ENCODE data around the gene SRGAP2. TPM values are rescaled to one million over a fixed set of nuclear protein-coding genes. Genes with fewer than 3 reads are reported as not detected.
"Not testable (repeated sequence)": the region's sequence is repeated elsewhere in the genome, so short reads cannot be mapped to it uniquely, and the experiment has no call there.

Gene SRGAP2
- polyA plus RNA-seq (2013, experiment 1 of 2), result 17.6 TPM
- polyA plus RNA-seq (2013, experiment 2 of 2), result 17.1 TPM

DNA sequence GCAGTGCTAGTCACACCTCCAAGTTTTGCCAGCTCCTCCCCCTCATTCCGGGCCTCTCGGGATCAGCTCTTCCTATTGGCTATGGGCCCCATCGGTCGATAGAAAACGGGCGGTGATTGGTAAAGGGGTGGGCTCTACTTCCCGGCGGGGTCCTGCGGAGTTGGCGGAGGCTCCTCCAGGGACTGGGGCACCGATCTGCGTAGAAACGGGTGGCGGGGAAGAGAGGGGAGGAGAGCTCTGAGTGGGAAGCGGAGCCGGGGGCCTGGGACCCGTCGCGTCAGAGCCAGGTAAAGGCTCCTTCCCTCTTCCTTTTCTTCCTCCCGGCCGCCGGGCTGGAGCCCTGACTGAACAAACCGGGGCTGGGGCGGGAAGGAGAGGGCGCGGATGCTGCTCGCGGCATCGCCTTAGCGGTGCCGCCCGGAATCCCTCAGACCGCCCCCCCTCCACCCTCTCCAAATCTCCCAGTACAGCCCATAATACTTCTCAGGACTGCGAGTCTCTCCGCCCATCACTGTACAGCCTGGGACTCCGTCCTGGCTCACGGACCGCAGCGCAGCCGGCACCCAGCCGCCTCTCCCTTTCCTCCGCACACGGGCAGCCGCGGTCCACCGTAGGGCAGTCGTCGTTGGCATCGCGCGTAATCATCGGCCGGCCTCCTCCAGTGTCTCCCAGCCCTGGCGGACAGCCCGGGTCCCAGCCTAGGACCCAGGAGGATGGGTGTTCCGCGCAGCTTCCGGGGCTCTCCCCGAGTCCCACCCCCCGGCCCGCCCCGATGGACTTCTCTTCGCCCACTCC is at the start of gene SRGAP2:
SRGAP2 (plus strand) TSS at position 178 of the 795 bp plus-strand sequence. CDS start 2,430 bp downstream, outside the sequence.
- H3K4me2 ChIP-seq (ENCODE audit: low read length); H3K79me1 ChIP-seq (ENCODE audit: low read length); H3K4me3 ChIP-seq (ENCODE audit: low read length); H2BK5ac ChIP-seq (ENCODE audit: low read length); H4K5ac ChIP-seq (ENCODE audit: low read length); H3K79me2 ChIP-seq (ENCODE audit: control insufficient read depth, insufficient read depth, low read length); H3K36me3 ChIP-seq (ENCODE audit: control insufficient read depth, insufficient read depth, low read length); H3K4me1 ChIP-seq (ENCODE audit: control insufficient read depth, low read depth, low read length); H3K27me3 ChIP-seq (ENCODE audit: insufficient read depth, low read length, poor library complexity); H3K56ac ChIP-seq (ENCODE audit: low read length); H3K23ac ChIP-seq (ENCODE audit: low read length); H4K8ac ChIP-seq (ENCODE audit: low read depth, low read length); H2BK120ac ChIP-seq (ENCODE audit: low read depth, low read length); H2AK5ac ChIP-seq (ENCODE audit: low read length); H3K4ac ChIP-seq (ENCODE audit: low read depth, low read length); H2BK15ac ChIP-seq (replicated peaks; ENCODE audit: low read depth); H3K18ac ChIP-seq (ENCODE audit: low read length); H3K27ac ChIP-seq (ENCODE audit: low read depth, low read length): not testable (repeated sequence)
- peak within 1 kb of the TSS; percentile 26 for H3K9ac ChIP-seq (ENCODE audit: low read length)
- peak; percentile 54 for DNase-seq
- WGBS (ENCODE audit: extremely low coverage, insufficient coverage, low lambda C conversion rate), result no CpG with 5 or more reads among the region's 63 CpGs

DNA sequence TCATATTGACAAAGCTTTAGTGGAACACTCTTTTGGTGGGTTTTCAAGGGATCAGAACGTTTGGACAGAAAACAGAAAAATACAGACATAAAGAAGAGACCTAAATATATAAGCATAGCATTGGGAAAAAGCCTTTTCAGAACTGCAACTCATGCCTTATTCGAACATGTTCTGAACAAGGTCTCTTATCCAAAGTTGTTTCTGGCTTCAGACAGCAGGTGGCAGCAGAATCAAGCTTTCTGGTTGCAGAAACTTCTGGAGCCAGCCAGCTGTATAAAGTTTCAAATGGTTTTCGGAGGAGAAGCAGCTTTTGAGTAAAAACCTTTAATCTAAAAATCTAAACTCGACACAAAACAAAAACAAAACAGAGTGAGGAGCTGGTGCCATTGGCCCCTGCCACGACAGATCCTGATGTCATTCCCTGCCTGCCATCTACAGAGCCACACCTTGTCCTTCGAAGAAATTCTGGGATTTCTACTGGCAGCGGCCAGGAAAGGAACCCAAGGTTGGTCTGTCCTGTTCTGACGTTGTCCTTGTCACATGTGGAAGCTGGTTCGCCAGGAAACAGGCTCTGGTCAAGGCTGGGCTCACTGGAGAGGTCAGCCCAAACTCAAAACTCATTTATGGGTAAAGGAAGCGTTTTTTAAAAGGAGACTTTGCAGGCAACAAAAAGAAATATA is 35.9 kb upstream of the SRGAP2 start:
- H2BK120ac ChIP-seq (ENCODE audit: low read depth, low read length); H4K5ac ChIP-seq (ENCODE audit: low read length); H2BK5ac ChIP-seq (ENCODE audit: low read length); H3K27ac ChIP-seq (ENCODE audit: low read depth, low read length); H3K9ac ChIP-seq (ENCODE audit: low read length); H3K4me1 ChIP-seq (ENCODE audit: control insufficient read depth, low read depth, low read length); H3K56ac ChIP-seq (ENCODE audit: low read length); H3K4ac ChIP-seq (ENCODE audit: low read depth, low read length); H3K36me3 ChIP-seq (ENCODE audit: control insufficient read depth, insufficient read depth, low read length); H3K27me3 ChIP-seq (ENCODE audit: insufficient read depth, low read length, poor library complexity); H3K23ac ChIP-seq (ENCODE audit: low read length); H4K8ac ChIP-seq (ENCODE audit: low read depth, low read length); H3K79me1 ChIP-seq (ENCODE audit: low read length); H3K4me2 ChIP-seq (ENCODE audit: low read length); H2AK5ac ChIP-seq (ENCODE audit: low read length); DNase-seq; H3K4me3 ChIP-seq (ENCODE audit: low read length); H3K79me2 ChIP-seq (ENCODE audit: control insufficient read depth, insufficient read depth, low read length); H2BK15ac ChIP-seq (replicated peaks; ENCODE audit: low read depth); H3K18ac ChIP-seq (ENCODE audit: low read length): not testable (repeated sequence)
- WGBS (ENCODE audit: extremely low coverage, insufficient coverage, low lambda C conversion rate), result no CpG with 5 or more reads among the region's 10 CpGs

DNA sequence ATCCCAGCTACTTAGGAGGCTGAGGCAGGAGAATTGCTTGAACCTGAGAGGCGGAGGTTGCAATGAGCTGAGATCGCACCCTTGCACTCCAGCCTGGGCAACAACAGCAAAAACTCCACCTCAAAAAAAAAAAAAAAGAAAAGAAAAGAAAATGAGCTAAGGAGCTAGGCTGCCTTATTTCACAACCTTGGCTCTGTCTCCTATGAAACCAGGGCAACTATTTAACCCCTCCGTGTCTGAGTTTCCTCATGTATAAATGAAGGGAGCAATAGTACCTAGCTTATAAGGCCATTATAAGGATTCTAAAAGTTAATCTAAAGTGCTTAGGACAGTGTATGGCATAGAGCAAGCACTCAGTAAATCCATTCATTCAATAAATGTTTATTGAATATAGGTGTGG is 33.5 kb upstream of the SRGAP2 start:
- H3K18ac ChIP-seq (ENCODE audit: low read length), result not testable (repeated sequence)

DNA sequence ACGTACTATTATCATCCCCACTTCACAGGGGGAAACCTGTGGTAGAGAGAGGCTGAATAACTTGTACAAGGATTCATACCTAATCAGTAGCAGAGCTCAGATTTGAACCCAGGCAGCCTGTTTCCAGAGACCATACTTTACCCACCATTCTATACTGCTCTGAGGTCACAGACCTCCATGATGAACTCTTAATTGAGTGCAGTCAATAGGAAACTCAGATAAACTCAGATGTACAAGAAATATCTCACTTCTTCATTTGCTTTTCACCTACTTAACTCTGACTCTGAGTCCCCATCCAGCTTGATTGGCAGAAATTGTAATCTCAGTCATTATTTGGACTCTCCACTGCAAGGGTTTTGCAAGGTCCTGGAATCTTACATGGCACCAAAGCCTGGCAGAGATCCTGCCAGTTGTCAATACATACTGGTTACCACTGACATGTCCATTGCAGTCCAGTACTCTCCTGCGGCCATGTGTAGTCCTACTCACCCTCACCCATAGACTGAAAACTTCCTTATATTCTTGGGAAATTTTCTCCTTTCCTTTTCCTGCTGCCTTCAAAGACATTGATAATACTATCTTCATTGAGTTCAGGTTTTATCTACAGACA is 30.1 kb upstream of the SRGAP2 start:
- H3K4me2 ChIP-seq (ENCODE audit: low read length); H2BK5ac ChIP-seq (ENCODE audit: low read length); H3K27ac ChIP-seq (ENCODE audit: low read depth, low read length); H3K36me3 ChIP-seq (ENCODE audit: control insufficient read depth, insufficient read depth, low read length); H3K4ac ChIP-seq (ENCODE audit: low read depth, low read length); DNase-seq; H2BK120ac ChIP-seq (ENCODE audit: low read depth, low read length); H3K56ac ChIP-seq (ENCODE audit: low read length); H3K4me3 ChIP-seq (ENCODE audit: low read length); H3K4me1 ChIP-seq (ENCODE audit: control insufficient read depth, low read depth, low read length); H3K27me3 ChIP-seq (ENCODE audit: insufficient read depth, low read length, poor library complexity); H4K8ac ChIP-seq (ENCODE audit: low read depth, low read length); H3K23ac ChIP-seq (ENCODE audit: low read length); H2AK5ac ChIP-seq (ENCODE audit: low read length); H3K79me2 ChIP-seq (ENCODE audit: control insufficient read depth, insufficient read depth, low read length); H3K18ac ChIP-seq (ENCODE audit: low read length); H3K9ac ChIP-seq (ENCODE audit: low read length); H2BK15ac ChIP-seq (replicated peaks; ENCODE audit: low read depth); H3K79me1 ChIP-seq (ENCODE audit: low read length); H4K5ac ChIP-seq (ENCODE audit: low read length): not testable (repeated sequence)
- WGBS (ENCODE audit: extremely low coverage, insufficient coverage, low lambda C conversion rate), result no CpG with 5 or more reads among the region's 2 CpGs

More for the DNA sequence above, 33.5 kb upstream of the SRGAP2 start:
- not testable (repeated sequence) for H2AK5ac ChIP-seq (ENCODE audit: low read length); H2BK120ac ChIP-seq (ENCODE audit: low read depth, low read length); H3K79me1 ChIP-seq (ENCODE audit: low read length); H3K4ac ChIP-seq (ENCODE audit: low read depth, low read length); H4K8ac ChIP-seq (ENCODE audit: low read depth, low read length); H3K4me2 ChIP-seq (ENCODE audit: low read length); H3K79me2 ChIP-seq (ENCODE audit: control insufficient read depth, insufficient read depth, low read length); DNase-seq; H3K4me3 ChIP-seq (ENCODE audit: low read length); H3K9ac ChIP-seq (ENCODE audit: low read length); H3K56ac ChIP-seq (ENCODE audit: low read length); H2BK15ac ChIP-seq (replicated peaks; ENCODE audit: low read depth); H3K27ac ChIP-seq (ENCODE audit: low read depth, low read length); H3K36me3 ChIP-seq (ENCODE audit: control insufficient read depth, insufficient read depth, low read length); H3K27me3 ChIP-seq (ENCODE audit: insufficient read depth, low read length, poor library complexity); H4K5ac ChIP-seq (ENCODE audit: low read length); H3K4me1 ChIP-seq (ENCODE audit: control insufficient read depth, low read depth, low read length); H2BK5ac ChIP-seq (ENCODE audit: low read length); H3K23ac ChIP-seq (ENCODE audit: low read length)
- WGBS (ENCODE audit: extremely low coverage, insufficient coverage, low lambda C conversion rate), result no CpG with 5 or more reads among the region's 3 CpGs

DNA sequence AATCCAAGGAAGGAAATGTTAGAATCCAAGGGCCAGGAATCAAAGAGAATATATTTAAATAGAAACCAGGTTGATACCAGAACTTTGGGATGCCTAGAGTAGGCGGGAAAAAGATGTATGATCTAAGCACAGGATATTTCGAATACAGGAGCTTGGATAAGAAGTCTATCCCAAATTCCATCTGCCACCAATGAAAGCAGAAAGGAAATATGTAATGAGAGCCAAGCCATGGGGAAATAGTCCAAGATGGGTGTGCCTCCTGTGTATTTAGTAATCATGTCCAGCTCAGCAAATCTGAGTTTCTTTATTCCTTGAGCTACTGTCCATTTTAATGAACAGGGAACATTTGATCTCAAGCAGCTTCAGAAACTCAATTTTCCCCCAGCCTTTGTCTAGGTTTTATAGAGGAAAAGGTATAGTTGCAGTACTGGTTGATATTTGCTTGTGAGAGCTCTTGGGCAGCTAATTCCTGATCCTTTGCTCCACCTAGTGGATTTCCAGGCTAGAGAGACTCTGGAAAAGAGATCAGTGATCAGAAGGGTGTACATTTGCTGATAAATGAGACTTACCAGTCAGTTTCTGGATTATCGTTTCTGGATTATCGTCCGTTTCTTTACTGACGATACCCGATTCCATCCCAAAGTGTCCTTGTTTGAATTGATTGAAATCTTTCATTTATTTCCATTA is 29.0 kb upstream of the SRGAP2 start:
- H4K8ac ChIP-seq (ENCODE audit: low read depth, low read length); H3K56ac ChIP-seq (ENCODE audit: low read length); H2BK5ac ChIP-seq (ENCODE audit: low read length); H3K27me3 ChIP-seq (ENCODE audit: insufficient read depth, low read length, poor library complexity); H3K9ac ChIP-seq (ENCODE audit: low read length); H3K27ac ChIP-seq (ENCODE audit: low read depth, low read length); H2BK15ac ChIP-seq (replicated peaks; ENCODE audit: low read depth); H3K79me1 ChIP-seq (ENCODE audit: low read length); H3K36me3 ChIP-seq (ENCODE audit: control insufficient read depth, insufficient read depth, low read length); H3K4me3 ChIP-seq (ENCODE audit: low read length); H2AK5ac ChIP-seq (ENCODE audit: low read length); H3K4me2 ChIP-seq (ENCODE audit: low read length); H3K4ac ChIP-seq (ENCODE audit: low read depth, low read length); H4K5ac ChIP-seq (ENCODE audit: low read length); H3K79me2 ChIP-seq (ENCODE audit: control insufficient read depth, insufficient read depth, low read length); H3K23ac ChIP-seq (ENCODE audit: low read length); H3K18ac ChIP-seq (ENCODE audit: low read length); DNase-seq; H3K4me1 ChIP-seq (ENCODE audit: control insufficient read depth, low read depth, low read length); H2BK120ac ChIP-seq (ENCODE audit: low read depth, low read length): not testable (repeated sequence)
- WGBS (ENCODE audit: extremely low coverage, insufficient coverage, low lambda C conversion rate), result no CpG with 5 or more reads among the region's 7 CpGs

Measured in mesendoderm (in vitro differentiated cells).